H9 (cell line): ENCODE results near the gene AK5. TPM values are rescaled to one million over a fixed set of nuclear protein-coding genes. Genes with fewer than 3 reads are reported as not detected.
A peak's percentile ranks its signal among the peaks of the same experiment; 100 is the strongest.

ENCODE experiments used
- DNase-seq: peaks from one replicate; pipeline ENCODE4 v3.0.0-alpha.2; 2017
- H2AFZ ChIP-seq: one replicate; pipeline ENCODE4 v1.6.1; 2013; ENCODE audit warnings: mild to moderate bottlenecking, low read length, control low read depth, moderate library complexity
- H2AK5ac ChIP-seq: 2 replicates; pipeline ENCODE4 v1.6.1; 2013; ENCODE audit warnings: low read length, control low read depth, mixed read lengths; ENCODE audit not compliant: insufficient read length
- H2BK120ac ChIP-seq: one replicate; pipeline ENCODE4 v1.6.1; 2013; ENCODE audit warnings: low read depth, mild to moderate bottlenecking, low read length, control low read depth, inconsistent platforms; ENCODE audit not compliant: poor library complexity, severe bottlenecking
- H2BK12ac ChIP-seq: 2 replicates; pipeline ENCODE4 v1.6.1; 2013; ENCODE audit warnings: low read length, control low read depth, mixed read lengths, low read depth; ENCODE audit not compliant: insufficient read length
- H2BK15ac ChIP-seq: 2 replicates; pipeline ENCODE4 v1.6.1; 2013; ENCODE audit warnings: low read depth, low read length, control low read depth
- H2BK20ac ChIP-seq: one replicate; pipeline ENCODE4 v1.6.1; 2013; ENCODE audit warnings: low read depth, mild to moderate bottlenecking, low read length, control low read depth, inconsistent platforms; ENCODE audit not compliant: poor library complexity, severe bottlenecking
- H2BK5ac ChIP-seq: 2 replicates; pipeline ENCODE4 v1.6.1; 2013; ENCODE audit warnings: low read length, control low read depth, mixed read lengths; ENCODE audit not compliant: insufficient read length
- H3K14ac ChIP-seq: 2 replicates; pipeline ENCODE4 v1.6.1; 2013; ENCODE audit warnings: low read length, control low read depth; ENCODE audit not compliant: insufficient read depth
- H3K18ac ChIP-seq: 2 replicates; pipeline ENCODE4 v1.6.1; 2013; ENCODE audit warnings: low read depth, mild to moderate bottlenecking, mixed read lengths, low read length, control low read depth; ENCODE audit not compliant: insufficient read length
- H3K23ac ChIP-seq: 2 replicates; pipeline ENCODE4 v1.6.1; 2013; ENCODE audit warnings: low read length, control low read depth, mixed read lengths, low read depth; ENCODE audit not compliant: insufficient read length
- H3K23me2 ChIP-seq: 2 replicates; pipeline ENCODE4 v1.6.1; 2013; ENCODE audit warnings: low read depth, mild to moderate bottlenecking, mixed read lengths, low read length, control low read depth; ENCODE audit not compliant: insufficient read length, poor library complexity, severe bottlenecking
- H3K27ac ChIP-seq: 2 replicates; pipeline ENCODE4 v1.5.1; 2013; ENCODE audit warnings: low read length, control low read depth, mixed read lengths, low read depth; ENCODE audit not compliant: insufficient read length
- H3K27me3 ChIP-seq: 2 replicates; pipeline ENCODE4 v1.6.1; 2013; ENCODE audit warnings: low read length, control low read depth, inconsistent platforms; ENCODE audit not compliant: insufficient read depth
- H3K4ac ChIP-seq: 2 replicates; pipeline ENCODE4 v1.6.1; 2013; ENCODE audit warnings: low read depth, mild to moderate bottlenecking, control low read depth, inconsistent platforms, low read length, moderate library complexity
- H3K4me1 ChIP-seq: 2 replicates; pipeline ENCODE4 v1.6.1; 2013; ENCODE audit warnings: low read length, control low read depth, inconsistent platforms; ENCODE audit not compliant: insufficient read depth
- H3K4me2 ChIP-seq: 2 replicates; pipeline ENCODE4 v1.6.1; 2013; ENCODE audit warnings: low read length, control low read depth, mixed read lengths; ENCODE audit not compliant: insufficient read length, insufficient read depth
- H3K56ac ChIP-seq: 2 replicates; pipeline ENCODE4 v1.6.1; 2013; ENCODE audit warnings: low read depth, mild to moderate bottlenecking, mixed read lengths, low read length, control low read depth; ENCODE audit not compliant: insufficient read length
- H3K79me1 ChIP-seq: 2 replicates; pipeline ENCODE4 v1.6.1; 2013; ENCODE audit warnings: low read depth, mild to moderate bottlenecking, moderate library complexity, low read length, control low read depth, inconsistent platforms; ENCODE audit not compliant: insufficient read depth, poor library complexity, severe bottlenecking
- H3K79me2 ChIP-seq: 2 replicates; pipeline ENCODE4 v1.6.1; 2013; ENCODE audit warnings: low read length, control low read depth, inconsistent platforms; ENCODE audit not compliant: insufficient read depth
- H3K9ac ChIP-seq: 2 replicates; pipeline ENCODE4 v1.6.1; 2013; ENCODE audit warnings: low read length, control low read depth, mixed read lengths; ENCODE audit not compliant: insufficient read length; ENCODE audit errors: extremely low read depth
- H3K9me3 ChIP-seq: one replicate; pipeline ENCODE4 v1.6.1; 2013; ENCODE audit warnings: low read depth, low read length, inconsistent platforms; ENCODE audit not compliant: control insufficient read depth
- H3T11ph ChIP-seq: one replicate; pipeline ENCODE4 v1.6.1; 2013; ENCODE audit warnings: mild to moderate bottlenecking, low read length, control low read depth, inconsistent platforms
- H4K20me1 ChIP-seq: one replicate; pipeline ENCODE4 v1.6.1; 2013; ENCODE audit not compliant: control insufficient read depth, insufficient read length, insufficient read depth
- H4K5ac ChIP-seq: 2 replicates; pipeline ENCODE4 v1.6.1; 2013; ENCODE audit warnings: low read depth, mild to moderate bottlenecking, mixed read lengths, low read length, control low read depth; ENCODE audit not compliant: insufficient read length
- H4K8ac ChIP-seq: replicated peaks from 2 replicates; pipeline ENCODE4 v1.6.1; 2013; ENCODE audit warnings: low read length, control low read depth, mixed read lengths, low read depth; ENCODE audit not compliant: insufficient read length
- H4K91ac ChIP-seq: 2 replicates; pipeline ENCODE4 v1.6.1; 2013; ENCODE audit warnings: low read depth, mild to moderate bottlenecking, moderate library complexity, mixed read lengths, low read length, control low read depth; ENCODE audit not compliant: insufficient read length
- H3K27ac Mint-ChIP-seq, 3 experiments: 2 replicates in 2 of 3; 3 replicates in 1 of 3; pipeline ENCODE4 v1.8.0; 2020 to 2021; ENCODE audit warnings: mixed read lengths in 3 of 3, mild to moderate bottlenecking in 1 of 3, moderate library complexity in 1 of 3
- H3K27me3 Mint-ChIP-seq: 2 replicates; pipeline ENCODE4 v1.8.0; 2021; ENCODE audit warnings: low read depth, mild to moderate bottlenecking, moderate library complexity, mixed read lengths
- H3K36me3 Mint-ChIP-seq, 3 experiments: 2 replicates in 2 of 3; 3 replicates in 1 of 3; pipeline ENCODE4 v1.8.0; 2020 to 2021; ENCODE audit warnings: low read depth in 3 of 3, mixed read lengths in 3 of 3; ENCODE audit not compliant: insufficient read depth in 1 of 3
- H3K4me1 Mint-ChIP-seq, 2 experiments: 2 replicates each; pipeline ENCODE4 v1.8.0; 2020; ENCODE audit warnings: mixed read lengths in 2 of 2
- H3K4me3 Mint-ChIP-seq, 2 experiments: 2 replicates in 1 of 2; 3 replicates in 1 of 2; pipeline ENCODE4 v1.8.0; 2020 to 2021; ENCODE audit warnings: mild to moderate bottlenecking in 2 of 2, mixed read lengths in 2 of 2, moderate library complexity in 1 of 2
- H3K9me3 Mint-ChIP-seq, 2 experiments: 2 replicates in 1 of 2; 3 replicates in 1 of 2; pipeline ENCODE4 v1.8.0; 2020; ENCODE audit warnings: mild to moderate bottlenecking in 2 of 2, mixed read lengths in 2 of 2, moderate library complexity in 1 of 2
- CTCF ChIP-seq: fragments of 200-600 bp; sonication (generic); conservative IDR thresholded peaks from 3 replicates; pipeline ENCODE4 v1.8.0; 2021; ENCODE audit warnings: antibody characterized with exemption, mild to moderate bottlenecking
- WGBS: extraction: QIAGEN DNeasy Blood & Tissue Kit; methylation state at CpG from one replicate; pipeline ENCODE4 v1.1.7; 2013; ENCODE audit warnings: missing lambda C conversion rate, low lambda C conversion rate, mixed read lengths; ENCODE audit not compliant: insufficient read length; ENCODE audit errors: extremely low coverage; 5-methylcytosine and 5-hydroxymethylcytosine counted together
- total RNA-seq: library from RNA; stranded (reverse); gene quantifications from 2 replicates; pipeline ENCODE4 v1.2.1, GENCODE V29; 2021

Gene AK5
- total RNA-seq, 1 experiment from 2014 or later, result 2.5 TPM

GRCh38 chr1:77283701-77284425, 2.0 kb downstream of the AK5 start:
- no peaks in the 10 kb centered on the region for H3K4me1 ChIP-seq
- H3K9me3 ChIP-seq, result no peaks in the 10 kb centered on the region
- no peak overlapping the region for H2BK15ac ChIP-seq
- no peak overlapping the region for H2BK5ac ChIP-seq
- WGBS, result no CpG with 5 or more reads among the region's 6 CpGs
- no peak overlapping the region for H2AFZ ChIP-seq
- H3K56ac ChIP-seq, result no peak overlapping the region
- H2BK120ac ChIP-seq, result no peak overlapping the region
- no peaks in the 10 kb centered on the region for H3K79me2 ChIP-seq
- no peaks in the 10 kb centered on the region for H3K9me3 Mint-ChIP-seq
- peaks cover 53% of the 10 kb centered on the region for H3K27me3 Mint-ChIP-seq
- no peaks in the 10 kb centered on the region; a peak in 1 of 7 replicates for H3K36me3 Mint-ChIP-seq
- H3K27ac ChIP-seq, result no peak overlapping the region
- no peak for TF ChIP-seq CTCF
- no peak overlapping the region for H2BK12ac ChIP-seq
- no peak overlapping the region for H4K8ac ChIP-seq
- no peak overlapping the region for H2AK5ac ChIP-seq
- H2BK20ac ChIP-seq, result no peak overlapping the region
- H3K4ac ChIP-seq, result no peak overlapping the region
- H3K27ac Mint-ChIP-seq, result no peak overlapping the region
- H3K18ac ChIP-seq, result no peak overlapping the region
- H3K23ac ChIP-seq, result no peak overlapping the region
- H3K27me3 ChIP-seq, result peaks cover 16% of the 10 kb centered on the region
- DNase-seq, result no peak
- H3K4me1 Mint-ChIP-seq, result peaks cover 16 to 17% of the 10 kb centered on the region in 2 experiments
- H3K4me2 ChIP-seq, result peak overlapping the region; percentile 71
- no peak overlapping the region for H4K91ac ChIP-seq
- H3T11ph ChIP-seq, result no peak overlapping the region
- H3K9ac ChIP-seq, result no peak overlapping the region
- peak overlapping the region; percentile 70 to 88 for H3K4me3 Mint-ChIP-seq
- H4K20me1 ChIP-seq, result no peaks in the 10 kb centered on the region
- no peak overlapping the region for H4K5ac ChIP-seq
- no peak overlapping the region for H3K14ac ChIP-seq
- no peaks in the 10 kb centered on the region for H3K79me1 ChIP-seq
- peaks cover 9% of the 10 kb centered on the region for H3K23me2 ChIP-seq
